Measurements from ENCODE around the gene PCED1B.
A peak's percentile ranks its signal among the peaks of the same experiment; 100 is the strongest.
"Not testable (repeated sequence)": the region's sequence is repeated elsewhere in the genome, so short reads cannot be mapped to it uniquely, and the experiment has no call there.

Gene PCED1B

GRCh38 chr12:47164724-47165439 lies 85.5 kb downstream of the PCED1B start:
- DNase-seq (ENCODE audit: low read depth, low spot score), result no peak

GRCh38 chr12:47165934-47166333 lies 86.5 kb downstream of the PCED1B start:
- DNase-seq (ENCODE audit: low read depth, low spot score), result peak; percentile 35

- no peak for DNase-seq (ENCODE audit: low read depth, low spot score)
Measured at GRCh38 chr12:47166365-47166764, 86.9 kb downstream of the PCED1B start.

GRCh38 chr12:47170281-47170680 lies 90.9 kb downstream of the PCED1B start:
- not testable (repeated sequence) for DNase-seq (ENCODE audit: low read depth, low spot score)

GRCh38 chr12:47178014-47178413 lies 98.6 kb downstream of the PCED1B start:
- DNase-seq (ENCODE audit: low read depth, low spot score), result no peak

GRCh38 chr12:47182164-47182938 lies 102.9 kb downstream of the PCED1B start:
- not testable (repeated sequence) for DNase-seq (ENCODE audit: low read depth, low spot score)

GRCh38 chr12:47184229-47184628 lies 104.8 kb downstream of the PCED1B start:
- no peak for DNase-seq (ENCODE audit: low read depth, low spot score)

GRCh38 chr12:47184813-47185212 lies 105.4 kb downstream of the PCED1B start:
- no peak for DNase-seq (ENCODE audit: low read depth, low spot score)

GRCh38 chr12:47186246-47186645 lies 106.8 kb downstream of the PCED1B start:
- DNase-seq (ENCODE audit: low read depth, low spot score), result no peak

- DNase-seq (ENCODE audit: low read depth, low spot score), result no peak
Measured at GRCh38 chr12:47188576-47189441, 109.4 kb downstream of the PCED1B start.

GRCh38 chr12:47189728-47190127 lies 110.3 kb downstream of the PCED1B start:
- DNase-seq (ENCODE audit: low read depth, low spot score), result no peak

GRCh38 chr12:47190271-47190750 lies 110.9 kb downstream of the PCED1B start:
- no peak for DNase-seq (ENCODE audit: low read depth, low spot score)

GRCh38 chr12:47190905-47191304 lies 111.5 kb downstream of the PCED1B start:
- no peak for DNase-seq (ENCODE audit: low read depth, low spot score)

GRCh38 chr12:47192051-47192450 lies 112.6 kb downstream of the PCED1B start:
- DNase-seq (ENCODE audit: low read depth, low spot score), result no peak

- no peak for DNase-seq (ENCODE audit: low read depth, low spot score)
Measured at GRCh38 chr12:47193066-47193465, 113.6 kb downstream of the PCED1B start.

GRCh38 chr12:47194501-47194900 lies 115.1 kb downstream of the PCED1B start:
- DNase-seq (ENCODE audit: low read depth, low spot score), result no peak

- DNase-seq (ENCODE audit: low read depth, low spot score), result no peak
Measured at GRCh38 chr12:47200446-47200845, 121.0 kb downstream of the PCED1B start.

GRCh38 chr12:47201190-47201589 lies 121.8 kb downstream of the PCED1B start:
- DNase-seq (ENCODE audit: low read depth, low spot score), result not testable (repeated sequence)

GRCh38 chr12:47202176-47202575 lies 122.8 kb downstream of the PCED1B start:
- DNase-seq (ENCODE audit: low read depth, low spot score), result no peak

GRCh38 chr12:47205532-47206449 lies 126.4 kb downstream of the PCED1B start:
- DNase-seq (ENCODE audit: low read depth, low spot score), result no peak

Measured in ELF-1 (cell line).